Muscle layer of duodenum (tissue), 2 donors: Measurements from ENCODE around the gene PNPLA3.

Experiments
- H3K27ac ChIP-seq: one replicate; pipeline ENCODE4 v1.7.0; 2013; ENCODE audit warnings: mild to moderate bottlenecking, low read length
- H3K27me3 ChIP-seq: one replicate; pipeline ENCODE4 v1.7.0; 2013; ENCODE audit warnings: low read depth, mild to moderate bottlenecking, control low read depth, low read length
- H3K36me3 ChIP-seq, 2 donors: one replicate each; pipeline ENCODE4 v1.7.0; 2013; ENCODE audit warnings: low read length in 2 of 2, control low read depth in 1 of 2, mild to moderate bottlenecking in 1 of 2; ENCODE audit not compliant: insufficient read depth in 2 of 2, control insufficient read depth in 1 of 2
- H3K4me1 ChIP-seq, 2 donors: one replicate each; pipeline ENCODE4 v1.7.0; 2013; ENCODE audit warnings: low read length in 2 of 2, mild to moderate bottlenecking in 2 of 2, control low read depth in 1 of 2, moderate library complexity in 1 of 2; ENCODE audit not compliant: insufficient read depth in 2 of 2, control insufficient read depth in 1 of 2
- H3K4me3 ChIP-seq, 2 donors: one replicate each; pipeline ENCODE4 v1.7.0; 2013; ENCODE audit warnings: low read length in 2 of 2, low read depth in 1 of 2, mild to moderate bottlenecking in 1 of 2
- H3K9me3 ChIP-seq, 2 donors: one replicate each; pipeline ENCODE4 v1.7.0; 2013; ENCODE audit warnings: low read length in 2 of 2, control low read depth in 1 of 2, mild to moderate bottlenecking in 1 of 2; ENCODE audit not compliant: control insufficient read depth in 1 of 2
- donor health status: healthy.

The PNPLA3 gene

GRCh38 chr22:43988960-43989359 lies 65.4 kb downstream of the PNPLA3 start:
- Histone ChIP-seq H3K9me3 (no peaks in the 10 kb centered on the region), H3K4me1 (peaks cover 0 to 5% of the 10 kb centered on the region in 2 donors), H3K4me3 (no peak overlapping the region), H3K27ac (no peak overlapping the region), H3K36me3 (peaks cover 60 to 65% of the 10 kb centered on the region in 2 donors), H3K27me3 (no peaks in the 10 kb centered on the region)

- Histone ChIP-seq H3K4me1 (peaks cover 0 to 5% of the 10 kb centered on the region in 2 donors), H3K27ac (no peak overlapping the region), H3K4me3 (no peak overlapping the region), H3K9me3 (no peaks in the 10 kb centered on the region), H3K36me3 (peaks cover 66 to 69% of the 10 kb centered on the region in 2 donors), H3K27me3 (no peaks in the 10 kb centered on the region)
These were observed 66.4 kb downstream of the PNPLA3 start for GRCh38 chr22:43990044-43990443.

GRCh38 chr22:43991316-43992020 lies 67.9 kb downstream of the PNPLA3 start:
- Histone ChIP-seq H3K36me3 (peaks cover 62 to 75% of the 10 kb centered on the region in 2 donors), H3K9me3 (no peaks in the 10 kb centered on the region), H3K27me3 (no peaks in the 10 kb centered on the region), H3K4me1 (peaks cover 0 to 5% of the 10 kb centered on the region in 2 donors), H3K4me3 (no peak overlapping the region), H3K27ac (no peak overlapping the region)

GRCh38 chr22:43992331-43992821 lies 68.8 kb downstream of the PNPLA3 start:
- H3K9me3 ChIP-seq = no peaks in the 10 kb centered on the region
- H3K27ac ChIP-seq = no peak overlapping the region
- no peaks in the 10 kb centered on the region for H3K27me3 ChIP-seq
- H3K36me3 ChIP-seq = peaks cover 64 to 76% of the 10 kb centered on the region in 2 donors
- H3K4me1 ChIP-seq = peaks cover 0 to 5% of the 10 kb centered on the region in 2 donors
- no peak overlapping the region for H3K4me3 ChIP-seq

GRCh38 chr22:43993072-43993760 lies 69.6 kb downstream of the PNPLA3 start:
- no peaks in the 10 kb centered on the region for H3K27me3 ChIP-seq
- no peak overlapping the region for H3K4me3 ChIP-seq
- peaks cover 65 to 85% of the 10 kb centered on the region in 2 donors for H3K36me3 ChIP-seq
- no peak overlapping the region for H3K27ac ChIP-seq
- peaks cover 0 to 5% of the 10 kb centered on the region in 2 donors for H3K4me1 ChIP-seq
- no peaks in the 10 kb centered on the region for H3K9me3 ChIP-seq

- H3K36me3 ChIP-seq = peaks cover 57 to 86% of the 10 kb centered on the region in 2 donors
- H3K27me3 ChIP-seq = no peaks in the 10 kb centered on the region
- H3K9me3 ChIP-seq = no peaks in the 10 kb centered on the region
- no peak overlapping the region for H3K4me3 ChIP-seq
- no peak overlapping the region for H3K27ac ChIP-seq
- no peaks in the 10 kb centered on the region for H3K4me1 ChIP-seq
These were observed 70.4 kb downstream of the PNPLA3 start for GRCh38 chr22:43994006-43994405.

GRCh38 chr22:43994416-43994815 lies 70.8 kb downstream of the PNPLA3 start:
- H3K27me3 ChIP-seq = no peaks in the 10 kb centered on the region
- no peaks in the 10 kb centered on the region for H3K9me3 ChIP-seq
- peaks cover 56 to 89% of the 10 kb centered on the region in 2 donors for H3K36me3 ChIP-seq
- H3K4me1 ChIP-seq = no peaks in the 10 kb centered on the region
- H3K27ac ChIP-seq = no peak overlapping the region
- no peak overlapping the region for H3K4me3 ChIP-seq

GRCh38 chr22:43995057-43995685 lies 71.6 kb downstream of the PNPLA3 start:
- Histone ChIP-seq H3K4me1 (no peaks in the 10 kb centered on the region), H3K27ac (no peak overlapping the region), H3K36me3 (peaks cover 49 to 84% of the 10 kb centered on the region in 2 donors), H3K4me3 (no peak overlapping the region), H3K27me3 (no peaks in the 10 kb centered on the region), H3K9me3 (no peaks in the 10 kb centered on the region)

GRCh38 chr22:43995798-43996169 lies 72.2 kb downstream of the PNPLA3 start:
- Histone ChIP-seq H3K27ac (peak overlapping the region; percentile 39), H3K4me3 (peak overlapping the region in 1 of 2 donors; percentile 26), H3K27me3 (no peaks in the 10 kb centered on the region), H3K36me3 (peaks cover 43 to 78% of the 10 kb centered on the region in 2 donors), H3K9me3 (no peaks in the 10 kb centered on the region), H3K4me1 (no peaks in the 10 kb centered on the region)

GRCh38 chr22:43996170-43996980 lies 72.8 kb downstream of the PNPLA3 start:
- Histone ChIP-seq H3K9me3 (no peaks in the 10 kb centered on the region), H3K27ac (no peak overlapping the region), H3K4me3 (peak overlapping the region in 1 of 2 donors; percentile 26), H3K27me3 (no peaks in the 10 kb centered on the region), H3K36me3 (peaks cover 42 to 74% of the 10 kb centered on the region in 2 donors), H3K4me1 (no peaks in the 10 kb centered on the region)

GRCh38 chr22:43996981-43997265 lies 73.3 kb downstream of the PNPLA3 start:
- H3K36me3 ChIP-seq = peaks cover 37 to 69% of the 10 kb centered on the region in 2 donors
- H3K9me3 ChIP-seq = no peaks in the 10 kb centered on the region
- no peak overlapping the region for H3K4me3 ChIP-seq
- H3K27me3 ChIP-seq = no peaks in the 10 kb centered on the region
- no peak overlapping the region for H3K27ac ChIP-seq
- no peaks in the 10 kb centered on the region for H3K4me1 ChIP-seq
